Activated naive CD4-positive, alpha-beta T cell treated with anti-CD3 and anti-CD28 coated beads, Interleukin-2, amount 50 U/mL, for 16 hours (primary cell): ENCODE data around the gene MS4A4A.

Experiments used
- DNase-seq: peaks from one replicate; pipeline ENCODE4 v3.0.0-alpha.2; 2020

Gene MS4A4A

GRCh38 chr11:60357771-60358170 is 77.3 kb downstream of the MS4A4A start:
- no peak for DNase-seq
